HEK293T (cell line): ENCODE results near the gene MRPL12.

Source experiments
- ARNT ChIP-seq: fragments of 450-650 bp; IDR thresholded peaks from 2 replicates; pipeline ENCODE4 v1.6.1; 2017; ENCODE audit warnings: mild to moderate bottlenecking
- BHLHE40 ChIP-seq: fragments of 450-650 bp; IDR thresholded peaks from 2 replicates; pipeline ENCODE4 v1.6.1; 2016; ENCODE audit warnings: mild to moderate bottlenecking, moderate library complexity, borderline replicate concordance
- CTBP1 ChIP-seq: fragments of 450-650 bp; IDR thresholded peaks from 2 replicates; pipeline ENCODE4 v1.6.1; 2016; ENCODE audit warnings: borderline replicate concordance
- ELF4 ChIP-seq: fragments of 450-650 bp; IDR thresholded peaks from 2 replicates; pipeline ENCODE4 v1.6.1; 2017; ENCODE audit warnings: antibody characterized with exemption
- FOXA1 ChIP-seq: fragments of 450-650 bp; IDR thresholded peaks from 2 replicates; pipeline ENCODE4 v1.6.1; 2016; ENCODE audit warnings: mild to moderate bottlenecking
- FOXM1 ChIP-seq: fragments of 450-650 bp; IDR thresholded peaks from 2 replicates; pipeline ENCODE4 v1.6.1; 2017; ENCODE audit warnings: mild to moderate bottlenecking, borderline replicate concordance
- HDGF ChIP-seq: fragments of 450-650 bp; IDR thresholded peaks from 2 replicates; pipeline ENCODE4 v1.6.1; 2017; ENCODE audit warnings: antibody characterized with exemption, borderline replicate concordance
- PKNOX1 ChIP-seq: fragments of 450-650 bp; IDR thresholded peaks from 2 replicates; pipeline ENCODE4 v1.6.1; 2016
- SP1 ChIP-seq: fragments of 450-650 bp; IDR thresholded peaks from 2 replicates; pipeline ENCODE4 v1.6.1; 2017
- SUZ12 ChIP-seq: fragments of 450-650 bp; IDR thresholded peaks from 2 replicates; pipeline ENCODE4 v1.6.1; 2016; ENCODE audit warnings: mild to moderate bottlenecking
- TARDBP ChIP-seq: fragments of 450-650 bp; IDR thresholded peaks from 2 replicates; pipeline ENCODE4 v1.6.1; 2016
- ZNF384 ChIP-seq: fragments of 450-650 bp; IDR thresholded peaks from 2 replicates; pipeline ENCODE4 v1.6.1; 2016

GRCh38 chr17:81694810-81695209, 8.4 kb upstream of the MRPL12 start:
- TF ChIP-seq ELF4 (no peak), HDGF (no peak), FOXM1 (no peak), FOXA1 (no peak), CTBP1 (no peak), BHLHE40 (no peak), ARNT (no peak), SUZ12 (no peak), TARDBP (no peak), SP1 (no peak), ZNF384 (no peak), PKNOX1 (no peak)
